ENCODE data around the gene TSPYL2.
A peak's percentile ranks its signal among the peaks of the same experiment; 100 is the strongest.

TSPYL2 gene

GRCh38 chrX:53080628-53081580 is 1.3 kb upstream of the TSPYL2 start:
- peak; percentile 26 to 32 for DNase-seq

- DNase-seq = no peak
Measured at GRCh38 chrX:53082773-53083616, 828 bp downstream of the TSPYL2 start.

DNA sequence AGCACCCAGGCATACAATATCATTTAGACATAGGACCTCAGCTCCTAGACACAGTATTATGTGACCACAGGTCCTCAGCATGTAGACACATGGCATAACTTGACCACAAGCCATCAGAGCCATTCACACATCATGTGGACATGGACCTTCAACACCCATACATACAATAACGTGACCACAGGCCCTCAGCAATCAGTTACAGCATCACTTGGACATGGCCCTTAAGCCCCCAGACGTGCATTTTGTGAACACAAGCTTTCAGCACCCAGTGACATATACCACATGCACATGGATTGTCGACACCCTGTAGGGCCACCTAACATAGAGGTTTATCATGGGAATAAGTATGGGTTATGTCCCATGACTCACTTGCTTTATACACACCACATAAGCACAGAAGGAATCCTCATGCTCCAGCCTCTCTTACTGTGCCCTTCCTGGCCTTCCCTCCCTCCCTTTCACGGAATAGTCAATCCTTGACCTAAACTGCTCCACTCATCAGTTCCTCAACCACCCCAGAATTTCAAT is 1.9 kb downstream of the TSPYL2 start:
- DNase-seq = no peak

DNA sequence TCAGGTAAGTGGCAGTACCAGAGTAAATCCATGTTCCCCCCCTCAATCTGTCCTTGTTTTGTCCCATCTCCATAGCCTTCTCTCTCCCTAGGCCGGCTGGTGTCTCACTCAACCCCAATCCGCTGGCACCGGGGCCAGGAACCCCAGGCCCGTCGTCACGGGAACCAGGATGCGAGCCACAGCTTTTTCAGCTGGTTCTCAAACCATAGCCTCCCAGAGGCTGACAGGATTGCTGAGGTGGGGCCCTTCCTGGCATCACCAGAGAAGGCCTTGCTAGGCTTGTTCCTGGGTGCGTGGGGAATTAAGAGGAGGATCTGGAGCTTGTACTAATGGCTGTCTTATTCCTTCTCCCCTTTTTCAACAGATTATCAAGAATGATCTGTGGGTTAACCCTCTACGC is 2.7 kb downstream of the TSPYL2 start:
- no peak for DNase-seq

- DNase-seq = no peak
Measured at GRCh38 chrX:53085661-53086229, 3.6 kb downstream of the TSPYL2 start.

DNA sequence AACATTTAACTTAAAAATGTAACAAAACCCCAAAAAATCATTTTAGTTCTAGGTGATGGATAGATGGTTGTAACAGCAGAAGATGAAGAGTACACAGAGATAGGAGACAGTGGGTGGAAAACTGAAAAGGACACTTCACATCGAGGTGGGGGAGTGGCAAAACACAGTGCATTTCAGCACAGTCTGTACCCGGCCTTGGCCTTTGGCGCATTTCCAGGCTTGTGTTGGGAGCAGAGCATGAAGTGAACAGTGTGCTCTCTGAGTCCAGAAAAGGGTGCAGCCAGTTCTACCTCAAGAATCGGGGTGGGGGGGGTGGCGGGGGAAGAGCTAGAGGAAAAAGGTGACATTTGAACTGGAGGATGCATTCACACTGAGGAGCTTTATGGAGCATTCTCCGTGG is 4.3 kb downstream of the TSPYL2 start:
- no peak for DNase-seq

DNA sequence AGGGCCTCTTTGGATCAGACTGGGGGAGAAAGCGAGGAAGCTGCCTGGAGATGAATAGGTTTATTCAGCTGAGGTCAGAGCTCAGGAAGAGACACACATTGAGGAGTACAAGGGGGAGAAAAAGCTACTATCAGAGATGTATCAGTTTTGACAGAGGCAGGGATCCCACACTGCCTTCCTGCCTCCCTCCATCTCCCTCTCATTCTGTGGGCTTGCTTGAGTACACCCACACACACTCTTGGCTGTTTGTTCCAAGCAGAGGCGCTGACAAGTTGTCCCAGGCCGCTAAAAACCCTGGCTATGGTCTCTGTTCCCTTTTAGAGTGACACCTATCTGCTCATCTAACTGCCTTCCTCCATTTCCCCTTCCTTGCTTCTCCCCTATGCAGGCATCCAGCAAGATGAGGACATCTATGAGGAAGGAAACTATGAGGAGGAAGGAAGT is 5.2 kb downstream of the TSPYL2 start:
- DNase-seq = no peak

GRCh38 chrX:53088136-53088974 is 6.2 kb downstream of the TSPYL2 start:
- DNase-seq = peak; percentile 82 to 83

DNA sequence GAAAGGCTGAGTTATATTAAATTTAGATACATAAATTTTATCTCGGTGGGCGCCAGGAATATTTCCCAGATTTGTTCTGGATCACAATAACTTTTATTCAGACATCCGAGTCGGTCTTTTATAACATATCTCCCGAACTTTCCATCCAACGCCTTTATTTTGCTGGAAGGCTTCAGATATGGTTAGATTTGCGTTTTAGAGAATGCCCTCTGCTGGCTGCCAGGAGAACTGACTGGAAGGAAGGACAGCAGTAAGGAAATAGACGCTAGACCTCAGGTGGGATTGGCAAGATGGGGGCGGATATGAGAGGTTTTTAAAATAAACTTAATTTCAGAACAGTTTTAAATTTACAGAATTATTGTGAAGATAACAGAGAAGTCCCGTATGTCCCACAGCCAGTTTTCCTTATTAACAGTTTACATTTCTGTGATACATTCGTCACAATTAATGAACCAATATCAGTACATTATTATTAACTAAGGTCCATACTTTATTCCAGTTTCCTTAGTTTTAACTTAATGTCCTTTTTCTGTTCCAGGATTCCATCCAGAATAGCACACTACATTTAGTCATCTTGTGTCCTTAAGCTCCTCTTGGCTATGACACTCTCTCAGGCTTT is 7.2 kb downstream of the TSPYL2 start:
- DNase-seq = peak in 1 of 2 donors; percentile 39

GRCh38 chrX:53089925-53090324 is 7.8 kb downstream of the TSPYL2 start:
- DNase-seq = no peak

GRCh38 chrX:53091354-53091753 is 9.2 kb downstream of the TSPYL2 start:
- no peak for DNase-seq

GRCh38 chrX:53093177-53093655 is 11.0 kb downstream of the TSPYL2 start:
- DNase-seq = peak; percentile 72 to 74

DNA sequence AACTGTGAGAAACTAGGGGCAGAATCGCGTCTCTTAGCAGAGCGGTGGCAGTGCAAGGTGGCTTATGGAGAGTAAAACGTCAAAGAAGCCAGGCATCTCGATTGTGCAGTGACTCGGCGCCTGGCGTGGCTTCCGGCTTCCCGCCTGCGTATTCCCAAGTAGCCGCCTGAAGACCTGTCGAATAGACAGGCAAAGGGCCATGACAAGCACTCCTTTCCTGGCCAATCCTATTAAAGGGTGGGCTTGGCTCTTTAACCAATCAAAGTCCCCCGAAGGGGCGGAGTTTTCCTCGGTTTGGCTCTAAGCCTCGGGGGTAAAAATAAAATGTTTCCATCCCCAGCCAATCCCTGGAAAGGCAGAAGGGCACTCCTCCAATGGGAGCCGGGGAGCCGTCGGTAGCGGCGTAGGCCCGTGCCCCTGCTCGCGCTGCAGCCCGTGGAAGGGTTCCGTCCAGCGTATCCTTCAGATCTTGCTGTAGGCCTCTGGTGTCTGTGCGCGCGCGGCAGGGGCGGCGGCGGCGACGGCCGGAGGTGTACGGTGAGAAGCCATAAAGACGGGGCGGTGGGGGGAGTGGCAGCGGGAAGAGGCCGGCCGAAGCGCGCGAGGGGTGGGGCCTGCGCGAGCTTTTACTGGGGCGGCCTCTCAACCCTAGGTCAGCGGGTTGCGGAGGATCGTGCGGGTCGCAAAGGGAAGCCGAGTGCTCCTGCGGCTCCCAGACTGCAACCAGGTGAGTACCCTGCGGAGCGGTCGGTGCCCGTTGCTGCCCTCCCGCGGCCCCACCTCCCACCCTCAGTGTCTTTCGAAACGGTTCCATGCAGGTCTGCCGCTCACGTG is 11.8 kb downstream of the TSPYL2 start, which contains the start of gene KANTR:
Gene KANTR (plus strand): TSS at position 395 of the 834 bp plus-strand sequence. CDS start 30,131 bp downstream, outside the sequence.
- peak; percentile 72 to 74 for DNase-seq

- no peak for DNase-seq
Measured at GRCh38 chrX:53094582-53094905, 12.4 kb downstream of the TSPYL2 start.

DNA sequence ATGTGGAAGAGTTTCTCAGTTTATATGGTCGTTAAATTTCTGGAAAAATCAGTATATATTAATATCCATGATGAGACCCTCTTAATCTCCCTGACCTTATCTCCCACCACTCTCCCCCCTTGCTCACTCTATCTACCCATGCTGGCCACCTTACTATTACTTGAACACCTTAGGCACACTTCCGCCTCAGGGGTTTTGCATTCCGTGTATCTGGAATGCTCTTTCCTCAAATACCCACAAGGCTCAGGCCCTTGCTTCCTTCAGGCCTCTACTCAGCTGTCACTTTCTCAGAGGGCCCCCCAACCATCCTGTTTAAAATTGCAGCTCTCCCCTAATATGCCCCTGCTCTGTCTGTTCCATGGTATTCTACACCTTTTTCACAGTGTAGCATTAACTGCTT is 13.6 kb downstream of the TSPYL2 start:
- no peak for DNase-seq

- DNase-seq = no peak
Measured at GRCh38 chrX:53114864-53115549, 32.8 kb downstream of the TSPYL2 start.

DNA sequence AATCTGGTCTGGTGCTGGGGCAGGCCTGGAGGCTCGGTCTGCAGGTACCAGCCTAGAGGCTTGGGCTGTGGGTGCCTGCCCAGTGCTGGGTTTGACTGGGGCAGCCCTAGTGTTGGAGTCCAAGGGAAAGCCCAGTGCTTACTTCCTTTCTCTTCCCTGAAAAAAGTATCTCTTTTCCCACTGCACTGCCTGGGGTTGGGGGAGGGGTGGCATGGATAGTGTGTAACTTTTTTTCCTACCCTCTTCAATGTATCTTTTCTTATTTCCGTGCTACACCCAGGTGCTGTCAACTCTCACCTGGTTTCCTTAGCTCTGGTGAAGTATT is 33.3 kb downstream of the TSPYL2 start:
- no peak for DNase-seq

GRCh38 chrX:53116101-53116500 is 33.9 kb downstream of the TSPYL2 start:
- DNase-seq = no peak

- DNase-seq = no peak
Measured at GRCh38 chrX:53122013-53122412, 39.8 kb downstream of the TSPYL2 start.

GRCh38 chrX:53125506-53125905 is 43.3 kb downstream of the TSPYL2 start:
- DNase-seq = no peak

Measured in activated CD4-positive, alpha-beta T cell treated with anti-CD3 and anti-CD28 coated beads for 4 hours (primary cell).